GM13976 (cell line): ENCODE results near the gene SLC2A10.

Experiments used
- DNase-seq: peaks from one replicate; pipeline ENCODE4 v3.0.0; 2012; ENCODE audit warnings: low spot score
- CTCF ChIP-seq: IDR thresholded peaks from 2 replicates; pipeline ENCODE4 v1.5.1; 2012; ENCODE audit warnings: borderline replicate concordance, mild to moderate bottlenecking; ENCODE audit not compliant: insufficient read depth; ENCODE audit errors: extremely low read depth, missing control alignments, control extremely low read depth
- in situ Hi-C: fragments of 300-500 bp; cut with MboI; formaldehyde crosslinking; loops from one replicate; pipeline ENCODE4 v1.12.0; 2022; ENCODE audit warnings: low sequenced_read_pairs, mixed read lengths, inconsistent platforms; ENCODE audit not compliant: unreplicated experiment

Gene SLC2A10

GRCh38 chr20:46681032-46681854, 28.2 kb upstream of the SLC2A10 start:
- peak; percentile 69 for DNase-seq
- peak; percentile 82 for TF ChIP-seq CTCF
- in situ Hi-C loops = loop anchor here (5.0 to 25.0 kb wide), 2 partner anchors 159 to 544 kb away; no protein-coding TSS in a partner anchor

- DNase-seq = no peak
- TF ChIP-seq CTCF = no peak
- in situ Hi-C loops = loop anchor here (5.0 to 25.0 kb wide), 2 partner anchors 160 to 545 kb away; no protein-coding TSS in a partner anchor
Observed at GRCh38 chr20:46682063-46682821, 27.2 kb upstream of the SLC2A10 start.

- in situ Hi-C loops = loop anchor here (5.0 to 25.0 kb wide), 2 partner anchors 161 to 546 kb away; no protein-coding TSS in a partner anchor
- no peak for TF ChIP-seq CTCF
- no peak for DNase-seq
Observed at GRCh38 chr20:46683011-46683667, 26.3 kb upstream of the SLC2A10 start.

GRCh38 chr20:46683668-46683938, 25.8 kb upstream of the SLC2A10 start:
- no peak for DNase-seq
- no peak for TF ChIP-seq CTCF
- in situ Hi-C loops = loop anchor here (5.0 to 25.0 kb wide), 2 partner anchors 161 to 546 kb away; no protein-coding TSS in a partner anchor

- TF ChIP-seq CTCF = no peak
- in situ Hi-C loops = loop anchor here (5.0 to 25.0 kb wide), 2 partner anchors 162 to 547 kb away; no protein-coding TSS in a partner anchor
- DNase-seq = no peak
Observed at GRCh38 chr20:46683939-46684750, 25.3 kb upstream of the SLC2A10 start.
